CD4-positive, alpha-beta T cell (primary cell): Measurements from ENCODE around the gene KCNH4. TPM values are rescaled to one million over a fixed set of nuclear protein-coding genes. Genes with fewer than 3 reads are reported as not detected.
A peak's percentile ranks its signal among the peaks of the same experiment; 100 is the strongest.
"Not testable (repeated sequence)": the region's sequence is repeated elsewhere in the genome, so short reads cannot be mapped to it uniquely, and the experiment has no call there.

Experiments
- ATAC-seq: fragments of 200-7000 bp; cut with Tn5 transposase; one replicate; pipeline ENCODE4 v1.10.0; 2022; ENCODE audit warnings: mild to moderate bottlenecking; ENCODE audit not compliant: poor library complexity
- CTCF ChIA-PET: fragments of 350-600 bp; sonication (Branson Sonifier 250); formaldehyde crosslinking; loops from one replicate; lab custom pipeline; 2021; ENCODE audit warnings: antibody characterized with exemption, inconsistent platforms; lab: Charles Lee
- POLR2A ChIA-PET: fragments of 350-600 bp; sonication (Branson Sonifier 250); formaldehyde crosslinking; loops from one replicate; lab custom pipeline; 2021; ENCODE audit warnings: antibody characterized with exemption, inconsistent platforms; lab: Charles Lee
- DNase-seq, 14 experiments: peaks; one replicate each; pipeline ENCODE4 v3.0.0-alpha.2; 2013 to 2020; ENCODE audit warnings: mixed read lengths in 2 of 14
- H3K27ac ChIP-seq, 2 donors: one replicate each; pipeline versions ENCODE4 v1.5.1 to v1.7.0; 2013; ENCODE audit warnings: low read length in 2 of 2, low read depth in 1 of 2, mild to moderate bottlenecking in 1 of 2
- H3K27me3 ChIP-seq, 2 experiments: 1 replicate in 1 of 2; 2 replicates in 1 of 2; pipeline versions ENCODE4 v1.6.1 to v1.7.0; 2013; ENCODE audit warnings: low read length in 2 of 2, control low read depth in 1 of 2, mild to moderate bottlenecking in 1 of 2, moderate library complexity in 1 of 2; ENCODE audit not compliant: insufficient read depth in 2 of 2, control insufficient read depth in 1 of 2
- H3K36me3 ChIP-seq: one replicate; pipeline ENCODE4 v1.6.1; 2013; ENCODE audit warnings: low read length, control low read depth; ENCODE audit not compliant: insufficient read depth
- H3K4me1 ChIP-seq: one replicate; pipeline ENCODE4 v1.6.1; 2013; ENCODE audit warnings: low read length, control low read depth; ENCODE audit not compliant: insufficient read depth
- H3K4me3 ChIP-seq: one replicate; pipeline ENCODE4 v1.5.1; 2013; ENCODE audit warnings: mild to moderate bottlenecking, low read length, moderate library complexity
- H3K9me3 ChIP-seq, 2 experiments: 1 replicate in 1 of 2; 2 replicates in 1 of 2; pipeline versions ENCODE4 v1.6.1 to v1.7.0; 2013; ENCODE audit warnings: low read length in 2 of 2, mild to moderate bottlenecking in 2 of 2, control low read depth in 1 of 2, moderate library complexity in 1 of 2; ENCODE audit not compliant: control insufficient read depth in 1 of 2, insufficient read depth in 1 of 2
- H3K27ac Mint-ChIP-seq: one replicate; pipeline ENCODE4 v1.8.0; 2020; ENCODE audit warnings: mixed read lengths
- H3K27me3 Mint-ChIP-seq: one replicate; pipeline ENCODE4 v1.8.0; 2021; ENCODE audit warnings: mixed read lengths
- H3K36me3 Mint-ChIP-seq: one replicate; pipeline ENCODE4 v1.8.0; 2021; ENCODE audit warnings: low read depth, mixed read lengths
- H3K4me1 Mint-ChIP-seq: one replicate; pipeline ENCODE4 v1.8.0; 2021; ENCODE audit warnings: low read depth, mixed read lengths
- H3K4me3 Mint-ChIP-seq: one replicate; pipeline ENCODE4 v1.8.0; 2020; ENCODE audit warnings: mild to moderate bottlenecking, mixed read lengths
- H3K9me3 Mint-ChIP-seq: one replicate; pipeline ENCODE4 v1.8.0; 2020; ENCODE audit warnings: mixed read lengths
- CTCF ChIP-seq: fragments of 200-600 bp; IDR thresholded peaks from one replicate; pipeline ENCODE4 v1.8.0; 2022; ENCODE audit warnings: antibody characterized with exemption, mild to moderate bottlenecking
- intact Hi-C, 2 experiments: fragments of 100-400 bp; cut with DNase I in 1 of 2; cut with micrococcal nuclease in 1 of 2; formaldehyde crosslinking; loops; one replicate each; pipeline versions ENCODE4 v1.15.1 to v1.9.0; 2023 to 2025; cut with DNase I, micrococcal nuclease
- total RNA-seq, 174 experiments: library from RNA in 2 of 174; stranded (reverse) in 2 of 174; gene quantifications; one replicate each; pipeline ENCODE4 v1.2.3 and lab custom pipeline; 2021 to 2026

KCNH4 gene
- total RNA-seq, 2 experiments from 2014 or later = 0.17 to 0.25 TPM

GRCh38 chr17:42225646-42226045, 44.7 kb upstream of the KCNH4 start:
- intact Hi-C loops = no loop called here
- no peak for TF ChIP-seq CTCF
- peaks cover 18% of the 10 kb centered on the region for H3K4me1 Mint-ChIP-seq
- peaks cover 76% of the 10 kb centered on the region for H3K36me3 ChIP-seq
- H3K9me3 Mint-ChIP-seq = no peaks in the 10 kb centered on the region
- CTCF ChIA-PET = interaction anchor here (1.3 kb wide), 1 partner anchor 50 kb away, joined by 3 read pairs; no protein-coding TSS in a partner anchor
- H3K9me3 ChIP-seq = no peaks in the 10 kb centered on the region
- no peak overlapping the region for H3K4me3 ChIP-seq
- no peaks in the 10 kb centered on the region for H3K27me3 ChIP-seq
- no peaks in the 10 kb centered on the region for H3K27me3 Mint-ChIP-seq
- ATAC-seq = no peak
- no peak overlapping the region for H3K27ac ChIP-seq
- POLR2A ChIA-PET = interaction anchor here (1.6 kb wide), 1 partner anchor 23 kb away, joined by 3 read pairs; no protein-coding TSS in a partner anchor
- no peak for DNase-seq
- peaks cover 79% of the 10 kb centered on the region for H3K36me3 Mint-ChIP-seq
- H3K4me1 ChIP-seq = peaks cover 7% of the 10 kb centered on the region
- H3K27ac Mint-ChIP-seq = no peak overlapping the region
- H3K4me3 Mint-ChIP-seq = no peak overlapping the region

GRCh38 chr17:42224651-42225050, 43.7 kb upstream of the KCNH4 start:
- Histone ChIP-seq H3K27me3 (no peaks in the 10 kb centered on the region), H3K4me3 (no peak overlapping the region), H3K36me3 (peaks cover 78% of the 10 kb centered on the region), H3K9me3 (no peaks in the 10 kb centered on the region), H3K27ac (no peak overlapping the region), H3K4me1 (peaks cover 7% of the 10 kb centered on the region)
- no peak overlapping the region for H3K27ac Mint-ChIP-seq
- intact Hi-C loops = loop anchor here in 1 of 2 experiments (5.0 kb wide), 1 partner anchor 293 kb away; no protein-coding TSS in a partner anchor
- no peak for ATAC-seq
- no peaks in the 10 kb centered on the region for H3K27me3 Mint-ChIP-seq
- no peak overlapping the region for H3K4me3 Mint-ChIP-seq
- peaks cover 10% of the 10 kb centered on the region for H3K4me1 Mint-ChIP-seq
- TF ChIP-seq CTCF = no peak
- CTCF ChIA-PET = no interaction called here
- DNase-seq = no peak
- POLR2A ChIA-PET = interaction anchor here (0.6 to 1.6 kb wide), 2 partner anchors 24 to 45 kb away, joined by 3 read pairs; no protein-coding TSS in a partner anchor
- H3K9me3 Mint-ChIP-seq = no peaks in the 10 kb centered on the region
- H3K36me3 Mint-ChIP-seq = peaks cover 77% of the 10 kb centered on the region

- Histone ChIP-seq H3K27ac (no peak overlapping the region), H3K27me3 (no peaks in the 10 kb centered on the region), H3K36me3 (peaks cover 80% of the 10 kb centered on the region), H3K4me3 (no peak overlapping the region), H3K4me1 (peaks cover 7% of the 10 kb centered on the region), H3K9me3 (no peaks in the 10 kb centered on the region)
- Mint-ChIP-seq H3K27ac (peak overlapping the region; percentile 49), H3K27me3 (no peaks in the 10 kb centered on the region), H3K4me3 (no peak overlapping the region), H3K9me3 (no peaks in the 10 kb centered on the region), H3K4me1 (peaks cover 10% of the 10 kb centered on the region), H3K36me3 (peaks cover 72% of the 10 kb centered on the region)
- ATAC-seq (peak; percentile 99), DNase-seq (peak; percentile 46 to 85 (median 56))
- ChIA-PET CTCF (interaction anchor here (0.5 to 2.6 kb wide), 38 partner anchors 9 to 298 kb away, joined by 3 to 47 read pairs (median 8); partner anchors contain the start of genes GHDC, STAT3, STAT5A and STAT5B), POLR2A (interaction anchor here (0.7 to 2.4 kb wide), 12 partner anchors 26 to 184 kb away, joined by 3 to 46 read pairs (median 4); partner anchors contain the start of genes GHDC, STAT5A and STAT5B)
- intact Hi-C loops = loop anchor here (1.0 to 5.0 kb wide), 8 partner anchors 27 to 295 kb away; partner anchors contain the start of gene STAT5A (in 1 of the 2)
- TF ChIP-seq CTCF = peak; percentile 62
Observed at GRCh38 chr17:42221886-42222745, 41.2 kb upstream of the KCNH4 start.

- ATAC-seq, H3K9me3 ChIP-seq, H3K4me1 ChIP-seq, H3K4me1 Mint-ChIP-seq, intact Hi-C loops, H3K4me3 ChIP-seq, CTCF ChIA-PET, POLR2A ChIA-PET, H3K27me3 ChIP-seq, H3K27ac ChIP-seq, DNase-seq, H3K9me3 Mint-ChIP-seq, H3K27ac Mint-ChIP-seq, H3K4me3 Mint-ChIP-seq, H3K27me3 Mint-ChIP-seq: not testable (repeated sequence)
- H3K36me3 ChIP-seq = peaks cover 87% of the 10 kb centered on the region
- peaks cover 78% of the 10 kb centered on the region for H3K36me3 Mint-ChIP-seq
Observed at GRCh38 chr17:42219280-42219679, 38.3 kb upstream of the KCNH4 start.
